OCI-M2 (cell line): ENCODE results near the gene DYNLT4.

Source experiments
- DNase-seq: peaks from one replicate; lab custom pipeline; 2025; ENCODE audit not compliant: unreplicated experiment; lab: John Stamatoyannopoulos, UW

The DYNLT4 gene

DNA sequence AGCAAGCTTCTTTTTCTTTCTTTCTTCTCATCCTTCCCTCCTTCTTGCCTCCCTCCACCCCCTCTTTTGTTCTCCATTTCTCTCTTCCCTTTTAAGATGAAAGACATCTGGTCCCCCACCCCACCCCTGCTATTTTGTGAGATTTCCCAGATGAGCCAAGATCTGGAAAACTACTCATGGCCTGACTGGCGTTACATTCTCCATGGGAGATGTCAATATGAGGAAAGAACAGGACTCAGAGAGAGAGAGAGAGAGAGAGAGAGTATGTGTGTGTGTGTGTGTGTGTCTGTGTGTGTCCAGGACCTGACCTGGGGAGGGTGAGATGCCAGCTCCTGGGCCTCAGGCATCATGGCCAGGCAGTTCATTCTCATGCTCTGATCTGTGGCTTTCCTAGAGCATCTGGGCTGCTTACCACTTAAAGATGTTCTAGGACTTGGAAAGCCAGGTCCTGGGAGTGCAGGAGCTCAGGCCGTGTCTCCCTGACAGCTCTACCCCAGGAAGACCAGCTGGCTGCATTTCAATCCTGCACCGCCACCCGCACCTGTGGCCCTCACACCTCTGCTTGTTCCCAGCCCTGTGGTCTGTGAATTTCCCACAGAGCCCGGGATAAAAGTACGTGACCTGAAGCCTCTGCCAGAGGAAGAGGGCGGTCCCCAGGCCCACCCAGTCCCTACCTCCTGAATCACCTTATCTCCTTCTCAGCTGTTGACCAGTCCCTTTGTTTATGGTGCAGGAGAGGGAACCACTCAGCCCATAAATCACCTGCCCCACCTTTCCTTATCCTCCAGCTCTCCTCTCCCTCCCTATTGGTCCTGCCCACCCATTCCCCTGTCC, 16.0 kb downstream of the DYNLT4 start:
- DNase-seq: no peak

- no peak for DNase-seq
Measured at GRCh38 chr1:44788120-44788860, 18.9 kb downstream of the DYNLT4 start, which contains the start of gene BEST4. Gene BEST4, minus strand, starts transcription at chr1:44788170. Its CDS starts 465 bp downstream, at chr1:44787705.

DNA sequence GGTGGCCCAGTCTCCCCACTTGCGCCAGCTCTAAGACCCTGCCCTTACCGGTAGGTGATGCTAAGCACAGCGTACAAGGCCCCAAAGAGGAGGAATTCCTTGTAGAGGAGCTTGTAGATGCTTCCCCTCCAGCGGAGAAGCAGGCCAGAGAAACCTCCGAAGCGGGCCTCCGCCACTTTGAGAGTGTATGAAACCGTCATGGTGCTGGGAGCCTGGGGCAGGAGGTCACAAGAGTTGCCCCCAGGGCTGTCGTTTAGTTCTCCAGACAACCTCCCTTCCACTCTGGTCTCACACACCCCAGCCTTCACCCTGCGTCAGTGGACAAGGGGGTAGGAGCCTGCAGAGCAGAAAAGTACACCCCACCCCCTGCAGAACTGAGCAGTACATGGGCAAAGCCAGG, 19.6 kb downstream of the DYNLT4 start:
- DNase-seq: no peak

- DNase-seq: no peak
Measured at GRCh38 chr1:44786841-44787426, 20.2 kb downstream of the DYNLT4 start.

DNA sequence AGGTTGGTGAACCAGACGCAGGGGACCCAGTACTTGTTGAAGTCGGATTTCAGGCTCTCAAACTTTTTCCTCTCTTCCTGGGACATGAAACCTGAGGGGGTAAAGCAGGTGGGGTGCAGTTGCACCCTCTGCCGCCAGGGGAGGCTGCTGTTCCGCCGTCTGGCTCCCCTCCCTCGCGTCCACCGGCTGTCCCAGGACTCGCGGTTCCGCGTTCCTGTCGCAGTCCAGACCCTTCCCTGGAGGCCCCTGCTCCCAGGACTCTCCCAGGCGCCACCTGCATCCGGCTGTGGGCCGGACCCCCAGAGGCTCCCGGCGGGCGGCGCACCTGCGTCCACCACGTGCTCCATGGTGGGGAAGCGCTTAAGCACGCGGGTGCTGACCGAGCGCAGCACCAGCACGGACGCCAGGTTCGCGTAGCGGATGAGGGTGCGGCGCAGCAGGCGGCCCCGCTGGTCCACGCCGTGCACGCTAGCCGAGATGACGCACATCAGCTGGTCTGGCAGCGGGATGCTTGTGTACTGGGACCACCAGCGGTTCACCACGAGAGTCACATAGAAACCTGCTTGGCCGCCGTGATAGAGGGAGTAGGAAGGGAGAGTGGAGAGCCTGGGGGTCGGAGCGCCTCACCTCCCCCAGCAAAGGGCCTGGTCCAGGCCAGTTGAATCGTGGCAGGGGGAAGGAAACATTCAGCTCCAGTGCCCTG, 20.9 kb downstream of the DYNLT4 start:
- DNase-seq: no peak

GRCh38 chr1:44785501-44786137, 21.5 kb downstream of the DYNLT4 start:
- no peak for DNase-seq

- no peak for DNase-seq
Measured at GRCh38 chr1:44785029-44785380, 22.1 kb downstream of the DYNLT4 start.

DNA sequence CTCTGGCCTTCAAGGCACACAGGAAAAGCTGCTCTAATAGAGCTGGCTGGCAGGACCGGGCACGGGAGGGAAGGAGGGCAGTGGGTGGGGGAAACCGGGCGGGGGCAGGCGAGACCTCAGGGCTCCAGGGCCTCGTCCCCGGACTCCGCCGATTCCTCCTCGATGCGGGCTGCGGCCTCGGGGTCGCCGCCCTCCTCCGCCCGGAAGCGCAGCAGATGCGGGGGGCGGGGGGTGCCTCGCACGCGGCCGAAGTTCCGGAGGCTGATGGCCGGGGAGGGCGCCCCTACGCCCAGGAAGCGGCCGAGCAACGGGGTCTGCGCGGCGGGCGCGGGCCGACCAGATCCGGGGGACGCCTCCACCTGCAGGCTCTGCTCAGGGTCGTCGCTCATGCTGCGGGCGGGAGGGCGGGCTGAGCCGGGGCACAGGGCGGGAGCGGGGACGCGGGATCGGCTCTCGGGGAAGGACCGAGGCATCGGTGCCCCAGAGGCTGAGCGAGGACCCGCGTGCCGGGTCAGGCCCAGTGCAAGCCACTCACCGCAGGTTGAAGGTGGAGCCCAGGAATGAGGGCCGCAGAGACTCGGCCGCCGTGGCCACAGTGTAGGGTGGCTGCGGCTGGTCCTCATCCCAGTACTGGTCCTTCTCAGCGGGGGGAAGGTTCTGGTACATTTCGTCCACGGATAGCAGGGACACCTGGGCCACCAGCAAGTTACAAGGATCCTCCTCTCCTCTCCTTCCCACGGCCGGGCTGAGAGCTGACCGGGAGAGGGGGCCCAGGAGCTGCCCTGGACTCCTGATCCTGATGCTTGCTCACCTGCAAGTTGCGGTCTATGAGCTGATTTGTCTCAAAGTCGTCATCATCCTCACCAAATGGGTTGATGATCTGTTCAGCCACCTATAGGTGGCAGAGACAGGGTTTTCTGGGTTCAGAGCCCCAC, 22.8 kb downstream of the DYNLT4 start:
- DNase-seq: no peak

DNA sequence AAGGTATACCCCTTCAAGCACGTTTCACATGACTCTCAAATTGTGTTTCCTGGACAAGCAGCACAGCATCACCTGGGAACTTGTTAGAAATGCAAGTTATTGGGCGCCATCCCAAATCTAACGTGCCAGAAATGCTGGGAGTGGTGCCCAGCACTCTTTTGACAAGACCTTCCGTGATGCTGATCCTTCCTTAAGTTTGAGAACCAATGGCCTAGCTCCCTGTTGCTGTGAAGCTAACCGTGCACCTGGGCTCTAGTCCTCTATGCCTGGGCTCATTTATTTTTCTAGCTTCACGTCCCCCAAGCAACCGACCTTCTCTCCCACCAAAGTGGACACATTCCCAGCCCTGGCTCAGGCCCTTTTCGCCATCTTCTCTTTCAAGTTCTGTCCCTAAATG, 23.5 kb downstream of the DYNLT4 start:
- no peak for DNase-seq

DNA sequence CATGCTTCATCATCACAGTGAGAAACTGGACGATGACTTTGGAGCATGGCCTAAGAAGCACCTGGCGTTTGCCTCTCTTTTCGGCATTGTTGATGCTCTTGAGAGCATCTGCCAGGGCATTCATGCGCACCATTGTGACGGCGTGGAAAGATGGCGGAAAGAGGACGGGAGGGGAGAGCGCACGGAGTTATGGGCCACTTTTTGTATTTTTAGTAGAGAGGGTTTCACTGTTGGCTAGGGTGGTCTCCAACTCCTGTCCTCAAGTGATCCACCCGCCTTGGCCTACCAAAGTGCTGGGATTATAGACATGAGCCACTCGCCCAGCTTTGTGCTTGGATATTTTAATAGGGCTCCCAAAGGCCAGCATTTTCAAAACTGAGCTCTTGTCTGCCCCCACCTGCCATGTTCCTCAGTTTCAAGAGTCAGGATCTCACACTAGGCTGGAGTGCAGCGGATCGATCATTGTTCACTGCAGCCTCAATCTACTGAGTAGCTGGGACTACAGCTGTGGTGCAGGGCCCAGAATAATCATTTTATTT, 26.5 kb downstream of the DYNLT4 start:
- no peak for DNase-seq

GRCh38 chr1:44778705-44779576, 28.2 kb downstream of the DYNLT4 start:
- DNase-seq: no peak

- DNase-seq: no peak
Measured at GRCh38 chr1:44777969-44778635, 29.0 kb downstream of the DYNLT4 start.

GRCh38 chr1:44777547-44777946, 29.6 kb downstream of the DYNLT4 start:
- no peak for DNase-seq

GRCh38 chr1:44776730-44777068, 30.5 kb downstream of the DYNLT4 start:
- no peak for DNase-seq

DNA sequence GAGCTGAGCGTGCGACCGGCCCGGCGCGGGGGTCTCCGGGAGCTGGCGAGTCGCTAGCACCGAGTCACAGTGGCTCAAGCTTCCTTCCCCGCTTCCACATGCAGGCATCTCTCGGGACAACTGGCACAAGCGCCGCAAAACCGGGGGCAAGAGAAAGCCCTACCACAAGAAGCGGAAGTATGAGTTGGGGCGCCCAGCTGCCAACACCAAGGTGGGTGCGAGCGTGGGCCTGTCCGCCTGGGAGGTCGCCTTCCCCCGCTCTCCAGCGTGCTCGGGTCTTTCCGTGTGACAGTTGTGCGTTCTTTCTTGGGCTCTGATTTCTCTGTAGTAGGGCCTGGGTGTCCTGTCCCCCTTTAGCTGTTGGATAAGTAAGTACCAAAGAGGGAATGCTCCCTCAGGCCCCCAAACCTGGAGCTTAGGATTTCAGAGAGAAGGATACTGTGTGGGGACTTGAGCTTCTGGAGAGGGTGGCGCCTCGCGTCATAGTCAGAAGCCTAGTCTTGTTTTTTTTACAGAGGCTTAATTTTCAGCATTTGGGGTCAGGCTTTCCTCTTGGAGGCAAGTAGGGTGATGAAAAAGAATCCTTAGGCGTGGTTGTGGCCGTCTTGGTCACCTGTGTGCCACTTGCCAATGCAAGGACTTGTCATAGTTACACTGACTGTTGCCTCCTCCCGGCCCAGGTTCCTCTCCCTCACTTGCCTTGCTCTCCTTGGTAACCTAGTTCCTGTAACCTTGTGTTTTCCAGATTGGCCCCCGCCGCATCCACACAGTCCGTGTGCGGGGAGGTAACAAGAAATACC, 31.0 kb downstream of the DYNLT4 start:
- no peak for DNase-seq

DNA sequence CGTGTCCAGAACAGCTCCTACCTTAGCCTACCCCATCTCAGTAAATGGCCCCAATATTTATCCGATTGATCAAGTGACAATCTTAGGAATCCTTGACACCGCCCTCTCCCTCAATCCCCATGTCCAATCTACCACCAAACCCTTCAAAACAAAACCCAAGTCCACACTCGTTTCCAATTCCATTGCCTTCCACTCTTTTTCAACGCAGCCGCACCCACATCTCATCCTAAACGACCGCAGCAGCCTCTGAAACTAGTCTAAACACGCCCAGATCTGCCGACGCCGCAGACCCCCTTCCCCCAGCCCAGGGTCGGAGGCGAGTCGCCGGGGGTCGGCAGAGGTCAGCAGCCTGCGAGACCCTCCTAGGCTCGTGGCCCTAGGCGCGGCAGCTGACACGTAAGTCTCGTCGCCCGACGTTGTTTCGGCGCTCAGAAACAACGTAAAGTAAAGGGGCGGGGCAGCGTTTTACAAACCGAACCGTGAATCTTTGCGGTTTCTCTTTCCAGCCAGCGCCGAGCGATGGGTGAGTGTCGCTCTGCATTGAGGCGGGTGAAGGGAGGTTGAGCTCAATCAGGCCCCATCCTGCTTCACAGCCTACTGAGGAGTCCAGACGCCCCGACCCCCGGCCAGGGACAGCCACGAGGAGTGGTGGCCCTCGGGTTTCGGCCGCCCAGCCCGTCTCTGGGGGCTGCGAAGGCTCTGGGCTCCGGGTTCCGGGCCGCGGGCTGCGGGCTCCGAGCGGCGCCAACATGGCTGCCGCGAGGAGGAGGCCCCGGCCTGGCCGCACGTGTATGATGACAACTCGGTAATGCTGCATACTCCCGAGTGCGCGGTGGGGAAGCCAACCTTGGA, 31.8 kb downstream of the DYNLT4 start, which contains the start of gene RPS8:
Gene RPS8, plus strand, starts transcription at position 463 of the 852 bp plus-strand sequence. Its CDS starts 57 bp downstream, at position 520.
- DNase-seq: peak; percentile 71
